Aorta (tissue), 5 donors: Measurements from ENCODE around the gene ARHGAP15. TPM values are rescaled to one million over a fixed set of nuclear protein-coding genes. Genes with fewer than 3 reads are reported as not detected.
A peak's percentile ranks its signal among the peaks of the same experiment; 100 is the strongest.

Experiments
- ATAC-seq: fragments of 200-7000 bp; cut with Tn5 transposase; one replicate; pipeline ENCODE4 v1.9.1; 2022; ENCODE audit warnings: moderate library complexity; ENCODE audit not compliant: low FRiP score
- DNase-seq, 2 donors: peaks; one replicate each; pipeline ENCODE4 v3.0.0-alpha.2; 2020
- H3K27ac ChIP-seq, 2 donors: one replicate each; pipeline ENCODE4 v1.5.1; 2013; ENCODE audit warnings: low read length in 2 of 2, mild to moderate bottlenecking in 2 of 2, moderate library complexity in 2 of 2, control low read depth in 1 of 2, inconsistent platforms in 1 of 2, low read depth in 1 of 2
- H3K27me3 ChIP-seq, 2 donors: one replicate each; pipeline ENCODE4 v1.6.1; 2013; ENCODE audit warnings: control low read depth in 1 of 2, low read length in 1 of 2, mild to moderate bottlenecking in 1 of 2, moderate library complexity in 1 of 2; ENCODE audit not compliant: insufficient read depth in 2 of 2, control insufficient read depth in 1 of 2
- H3K36me3 ChIP-seq, 2 donors: one replicate each; pipeline ENCODE4 v1.6.1; 2013; ENCODE audit warnings: control low read depth in 1 of 2, low read length in 1 of 2, mild to moderate bottlenecking in 1 of 2; ENCODE audit not compliant: insufficient read depth in 2 of 2, control insufficient read depth in 1 of 2
- H3K4me1 ChIP-seq, 2 donors: one replicate each; pipeline ENCODE4 v1.6.1; 2013; ENCODE audit warnings: low read length in 2 of 2, control low read depth in 1 of 2, mild to moderate bottlenecking in 1 of 2, moderate library complexity in 1 of 2; ENCODE audit not compliant: insufficient read depth in 2 of 2, control insufficient read depth in 1 of 2
- H3K4me3 ChIP-seq, 2 donors: one replicate each; pipeline ENCODE4 v1.5.1; 2013; ENCODE audit warnings: low read length in 2 of 2, control low read depth in 1 of 2, mild to moderate bottlenecking in 1 of 2
- H3K9me3 ChIP-seq: one replicate; pipeline ENCODE4 v1.6.1; 2013; ENCODE audit warnings: mild to moderate bottlenecking, low read length; ENCODE audit not compliant: control insufficient read depth
- WGBS, 2 donors: extraction: QIAGEN DNeasy Blood & Tissue Kit; methylation state at CpG; one replicate each; pipeline ENCODE4 v1.1.7; 2013; 5-methylcytosine and 5-hydroxymethylcytosine counted together
- intact Hi-C, 2 donors: fragments of 100-400 bp; cut with DNase I; formaldehyde crosslinking; loops; one replicate each; pipeline versions ENCODE4 v1.14.2 to v1.15.0; 2022
- polyA plus RNA-seq, 2 donors: library from polyadenylated mRNA; stranded (reverse); fragments of 200-250 nt; gene quantifications; one replicate each; pipeline ENCODE4 v1.2.3, GENCODE V29; 2013
- total RNA-seq, 2 donors: library from RNA; stranded (reverse); fragmentation: NEBNext Ultra II Directional; extraction: Animal tissue kit (Norgen Biotek cat#: 25700); gene quantifications; one replicate each; pipeline ENCODE4 v1.2.1, GENCODE V29; 2021
- donor health status: healthy with polysubstance abuse.
- donor health status: Bipolar disorder and iron deficiency.
- donor health status: DM: no; HTN: no; CAD: no.
- donor health status: DM: no; HTN: no; CAD: no.
- donor health status: DM: yes; HTN: yes; CAD: no.

Gene ARHGAP15
- total and polyA plus RNA-seq, 4 donors: 9.8 to 26.2 (median 12.8) TPM

- Histone ChIP-seq H3K9me3 (no peaks in the 10 kb centered on the region), H3K4me3 (no peak overlapping the region), H3K27ac (peak overlapping the region in 1 of 2 donors; percentile 44), H3K36me3 (no peaks in the 10 kb centered on the region), H3K4me1 (peaks cover 0 to 2% of the 10 kb centered on the region in 2 donors), H3K27me3 (no peaks in the 10 kb centered on the region)
- ATAC-seq: no peak
- no peak for DNase-seq
- intact Hi-C loops: no loop called here
Measured at GRCh38 chr2:143463719-143464118, 334.5 kb downstream of the ARHGAP15 start.

DNA sequence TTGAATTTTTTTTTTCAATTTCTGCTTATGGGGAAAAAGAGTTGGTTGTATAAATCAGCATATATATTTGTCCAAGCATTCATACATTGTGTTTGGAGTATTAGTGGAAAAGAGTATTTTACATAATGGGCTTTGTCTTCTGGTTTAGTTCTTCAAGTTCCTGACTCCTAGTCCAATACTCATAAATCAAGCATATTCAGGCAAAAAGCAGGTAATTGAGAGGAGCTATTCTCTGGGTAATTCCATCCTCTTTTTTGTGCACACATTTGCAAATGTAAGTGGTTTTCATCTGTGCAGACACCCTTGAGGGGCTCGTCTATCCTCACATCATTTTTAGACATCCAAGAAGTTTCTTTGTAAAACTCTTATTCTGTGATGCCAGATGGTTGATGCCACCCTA is 337.2 kb downstream of the ARHGAP15 start:
- H3K4me1 ChIP-seq: peaks cover 0 to 2% of the 10 kb centered on the region in 2 donors
- intact Hi-C loops: no loop called here
- no peaks in the 10 kb centered on the region for H3K36me3 ChIP-seq
- no peak overlapping the region for H3K4me3 ChIP-seq
- ATAC-seq (no peak), DNase-seq (no peak)
- WGBS, 2 donors: 79 to 84% methylated on average over 1 of the region's 1 CpG
- H3K27ac ChIP-seq: no peak overlapping the region
- H3K9me3 ChIP-seq: no peaks in the 10 kb centered on the region
- no peaks in the 10 kb centered on the region for H3K27me3 ChIP-seq

- no peak for ATAC-seq
- intact Hi-C loops: no loop called here
- Histone ChIP-seq H3K9me3 (no peaks in the 10 kb centered on the region), H3K4me3 (no peak overlapping the region), H3K4me1 (peaks cover 0 to 2% of the 10 kb centered on the region in 2 donors), H3K36me3 (no peaks in the 10 kb centered on the region), H3K27me3 (no peaks in the 10 kb centered on the region), H3K27ac (no peak overlapping the region)
- 94 to 97% methylated on average over 3 of the region's 3 CpGs for WGBS, 2 donors
- DNase-seq: no peak
Measured at GRCh38 chr2:143467011-143467410, 337.8 kb downstream of the ARHGAP15 start.

GRCh38 chr2:143468341-143468888 is 339.2 kb downstream of the ARHGAP15 start:
- H3K4me3 ChIP-seq: no peak overlapping the region
- DNase-seq: no peak
- no peak overlapping the region for H3K27ac ChIP-seq
- intact Hi-C loops: no loop called here
- no peaks in the 10 kb centered on the region for H3K9me3 ChIP-seq
- H3K27me3 ChIP-seq: no peaks in the 10 kb centered on the region
- no peaks in the 10 kb centered on the region for H3K36me3 ChIP-seq
- H3K4me1 ChIP-seq: peaks cover 0 to 2% of the 10 kb centered on the region in 2 donors
- no peak for ATAC-seq

GRCh38 chr2:143469323-143469722 is 340.1 kb downstream of the ARHGAP15 start:
- H3K36me3 ChIP-seq: no peaks in the 10 kb centered on the region
- peaks cover 2 to 4% of the 10 kb centered on the region in 2 donors for H3K4me1 ChIP-seq
- ATAC-seq (no peak), DNase-seq (no peak)
- H3K27ac ChIP-seq: no peak overlapping the region
- no peaks in the 10 kb centered on the region for H3K27me3 ChIP-seq
- intact Hi-C loops: no loop called here
- no peak overlapping the region for H3K4me3 ChIP-seq
- 96 to 97% methylated on average over 7 of the region's 7 CpGs for WGBS, 2 donors
- H3K9me3 ChIP-seq: no peaks in the 10 kb centered on the region

DNA sequence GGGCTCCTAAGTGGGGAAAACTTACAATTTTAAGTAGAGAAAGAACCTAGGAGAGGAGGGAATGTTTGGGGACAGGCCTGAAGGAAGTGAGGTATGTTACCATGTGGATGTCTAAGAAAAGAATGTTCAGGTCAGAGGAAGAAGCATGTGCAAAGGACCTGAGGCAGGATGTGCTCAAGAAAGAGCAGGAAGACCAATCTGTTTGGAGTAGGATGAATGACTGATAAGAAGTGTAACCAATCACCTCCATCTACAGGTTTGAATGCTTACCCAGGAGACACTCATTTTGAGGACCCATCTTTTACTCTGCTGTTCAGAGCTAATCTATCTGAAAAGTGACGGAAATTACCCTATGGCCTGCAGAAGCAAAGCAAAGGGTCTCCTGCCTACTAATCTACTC is 342.3 kb downstream of the ARHGAP15 start:
- intact Hi-C loops: no loop called here
- H3K9me3 ChIP-seq: no peaks in the 10 kb centered on the region

GRCh38 chr2:143473216-143473615 is 344.0 kb downstream of the ARHGAP15 start:
- 2 to 9% methylated on average over 3 of the region's 3 CpGs for WGBS, 2 donors
- peak; percentile 36 for ATAC-seq
- Histone ChIP-seq H3K4me3 (no peak overlapping the region), H3K4me1 (peaks cover 2 to 4% of the 10 kb centered on the region in 2 donors), H3K9me3 (no peaks in the 10 kb centered on the region), H3K27me3 (no peaks in the 10 kb centered on the region), H3K27ac (peak overlapping the region in 1 of 2 donors; percentile 14), H3K36me3 (no peaks in the 10 kb centered on the region)
- intact Hi-C loops: no loop called here
- DNase-seq: no peak

More for the DNA sequence above, 342.3 kb downstream of the ARHGAP15 start:
- 99 to 100% methylated on average over 1 of the region's 1 CpG for WGBS, 2 donors
- DNase-seq: no peak
- H3K4me3 ChIP-seq: no peak overlapping the region
- H3K36me3 ChIP-seq: no peaks in the 10 kb centered on the region
- no peak overlapping the region for H3K27ac ChIP-seq
- H3K4me1 ChIP-seq: peaks cover 2 to 4% of the 10 kb centered on the region in 2 donors
- H3K27me3 ChIP-seq: no peaks in the 10 kb centered on the region
- ATAC-seq: no peak

DNA sequence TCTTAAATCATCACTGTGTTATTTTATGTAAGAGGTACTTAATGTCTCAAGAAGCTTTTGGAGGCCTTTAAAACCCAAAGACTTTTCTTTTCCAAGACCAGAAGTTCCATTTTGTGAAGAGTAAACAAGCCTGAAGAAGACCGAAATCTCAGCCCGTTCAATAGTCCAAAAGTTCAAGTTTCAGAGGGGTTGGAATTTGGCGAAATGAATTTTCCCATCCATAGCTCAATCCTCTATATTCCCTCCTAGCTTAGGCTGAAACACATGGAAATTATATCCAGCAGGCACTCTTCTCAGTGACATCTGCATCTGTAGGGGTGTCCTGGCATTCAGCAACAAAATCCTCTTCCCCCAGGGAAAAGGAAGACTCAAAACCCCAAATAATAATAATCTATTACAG is 344.6 kb downstream of the ARHGAP15 start:
- Histone ChIP-seq H3K9me3 (no peaks in the 10 kb centered on the region), H3K36me3 (no peaks in the 10 kb centered on the region), H3K27ac (peak overlapping the region in 1 of 2 donors; percentile 14), H3K4me3 (no peak overlapping the region), H3K27me3 (no peaks in the 10 kb centered on the region), H3K4me1 (peaks cover 2 to 4% of the 10 kb centered on the region in 2 donors)
- no peak for DNase-seq
- 87% methylated on average over 3 of the region's 3 CpGs for WGBS, 2 donors
- no peak for ATAC-seq
- intact Hi-C loops: no loop called here

DNA sequence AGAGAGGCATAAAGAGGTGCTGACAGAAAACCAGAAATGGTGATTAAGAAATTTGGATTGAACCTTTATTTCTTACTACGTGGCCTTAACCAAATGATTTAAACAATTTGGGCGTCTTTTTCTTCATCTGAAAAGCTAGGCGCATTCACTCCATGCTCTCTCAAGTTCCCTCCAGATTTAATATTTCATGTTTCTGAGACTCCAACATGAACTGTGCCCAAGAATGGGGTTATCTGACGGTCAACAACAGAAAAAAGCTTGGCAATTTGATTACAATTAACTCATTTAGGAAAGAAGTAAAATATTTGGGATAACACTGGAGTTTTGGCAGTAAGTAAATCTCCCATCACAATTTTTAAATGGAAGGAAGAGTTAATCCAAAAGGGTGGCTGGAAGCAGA is 345.4 kb downstream of the ARHGAP15 start:
- DNase-seq: no peak
- WGBS, 2 donors: 35 to 66% methylated on average over 4 of the region's 4 CpGs
- no peak overlapping the region for H3K4me3 ChIP-seq
- no peaks in the 10 kb centered on the region for H3K36me3 ChIP-seq
- intact Hi-C loops: no loop called here
- no peaks in the 10 kb centered on the region for H3K27me3 ChIP-seq
- H3K4me1 ChIP-seq: peaks cover 2 to 4% of the 10 kb centered on the region in 2 donors
- ATAC-seq: no peak
- H3K27ac ChIP-seq: no peak overlapping the region
- no peaks in the 10 kb centered on the region for H3K9me3 ChIP-seq
